ENCODE measurements around the gene MMP15.

- TF ChIP-seq CTCF (conservative IDR thresholded peaks at IDR 0.05; ENCODE audit: low read depth, low read length) (no peak), POLR2A (IDR thresholded peaks at IDR 0.05; ENCODE audit: low read depth, low read length) (no peak), BHLHE40 (IDR thresholded peaks at IDR 0.05; ENCODE audit: low read depth, low read length) (no peak), USF2 (IDR thresholded peaks at IDR 0.05; ENCODE audit: low read depth, low read length) (no peak), SMC3 (IDR thresholded peaks at IDR 0.05; ENCODE audit: low read depth, low read length) (no peak), FOS (IDR thresholded peaks at IDR 0.05; ENCODE audit: low read depth, low read length) (no peak), MAFK (IDR thresholded peaks at IDR 0.05; ENCODE audit: low read depth, low read length) (no peak), RAD21 (IDR thresholded peaks at IDR 0.05; ENCODE audit: low read length) (no peak), ELK1 (IDR thresholded peaks at IDR 0.05; ENCODE audit: borderline replicate concordance, low read depth, low read length) (no peak), MAZ (IDR thresholded peaks at IDR 0.05; ENCODE audit: borderline replicate concordance, low read depth, low read length) (no peak), RCOR1 (IDR thresholded peaks at IDR 0.05; ENCODE audit: insufficient replicate concordance, low read length) (no peak), CEBPB (IDR thresholded peaks at IDR 0.05; ENCODE audit: low read depth, low read length) (no peak), MXI1 (IDR thresholded peaks at IDR 0.05; ENCODE audit: borderline replicate concordance, low read depth, low read length) (no peak)
Observed at GRCh38 chr16:58096249-58096648, 70.7 kb downstream of the MMP15 start.

All from IMR-90 (cell line).